Gastroesophageal sphincter (tissue), 3 donors: Measurements from ENCODE around the gene GNE.

Experiments used
- EP300 ChIP-seq: sonication (generic); formaldehyde crosslinking; IDR thresholded peaks from one replicate; pipeline ENCODE4 v1.6.1; 2017; ENCODE audit warnings: antibody characterized with exemption, mild to moderate bottlenecking
- POLR2AphosphoS5 ChIP-seq: sonication (generic); formaldehyde crosslinking; IDR thresholded peaks from one replicate; pipeline ENCODE4 v1.6.1; 2017; ENCODE audit warnings: antibody characterized with exemption
- TF ChIP-seq, protein P1 (sequence below), 4 experiments: fragments of 200-600 bp in 2 of 4; fragments of 450-650 bp in 2 of 4; sonication (generic) in 1 of 4; IDR thresholded peaks; one replicate each; pipeline ENCODE4 v1.5.1; 2017 to 2019; ENCODE audit warnings: antibody characterized with exemption in 4 of 4, mild to moderate bottlenecking in 2 of 4, moderate library complexity in 2 of 4

DNA sequence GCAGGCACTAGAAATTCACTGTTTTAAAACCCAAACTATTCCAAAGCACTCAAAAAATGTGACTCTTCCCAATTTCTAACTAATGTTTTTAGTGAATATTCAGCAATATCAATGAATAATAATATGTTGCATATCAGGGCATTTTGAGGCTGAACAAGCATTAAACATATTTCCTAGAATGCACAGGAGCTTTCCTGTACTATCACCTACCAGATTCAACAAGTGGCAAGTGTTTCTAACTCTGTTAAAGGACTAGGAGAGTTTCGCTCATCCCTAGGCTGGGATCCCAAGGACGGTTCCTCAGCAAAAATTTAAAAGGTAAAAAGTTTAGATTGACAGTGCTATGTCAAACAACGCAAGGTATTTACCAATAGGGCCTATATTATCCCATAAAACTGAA, 21.0 kb downstream of the GNE start:
- TF ChIP-seq, protein P1, sequence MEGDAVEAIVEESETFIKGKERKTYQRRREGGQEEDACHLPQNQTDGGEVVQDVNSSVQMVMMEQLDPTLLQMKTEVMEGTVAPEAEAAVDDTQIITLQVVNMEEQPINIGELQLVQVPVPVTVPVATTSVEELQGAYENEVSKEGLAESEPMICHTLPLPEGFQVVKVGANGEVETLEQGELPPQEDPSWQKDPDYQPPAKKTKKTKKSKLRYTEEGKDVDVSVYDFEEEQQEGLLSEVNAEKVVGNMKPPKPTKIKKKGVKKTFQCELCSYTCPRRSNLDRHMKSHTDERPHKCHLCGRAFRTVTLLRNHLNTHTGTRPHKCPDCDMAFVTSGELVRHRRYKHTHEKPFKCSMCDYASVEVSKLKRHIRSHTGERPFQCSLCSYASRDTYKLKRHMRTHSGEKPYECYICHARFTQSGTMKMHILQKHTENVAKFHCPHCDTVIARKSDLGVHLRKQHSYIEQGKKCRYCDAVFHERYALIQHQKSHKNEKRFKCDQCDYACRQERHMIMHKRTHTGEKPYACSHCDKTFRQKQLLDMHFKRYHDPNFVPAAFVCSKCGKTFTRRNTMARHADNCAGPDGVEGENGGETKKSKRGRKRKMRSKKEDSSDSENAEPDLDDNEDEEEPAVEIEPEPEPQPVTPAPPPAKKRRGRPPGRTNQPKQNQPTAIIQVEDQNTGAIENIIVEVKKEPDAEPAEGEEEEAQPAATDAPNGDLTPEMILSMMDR (IDR thresholded peaks at IDR 0.05), result no peak
- TF ChIP-seq POLR2AphosphoS5, result no peak
- no peak for TF ChIP-seq EP300
